ENCODE measurements around the gene MEF2A.

Gene MEF2A

DNA sequence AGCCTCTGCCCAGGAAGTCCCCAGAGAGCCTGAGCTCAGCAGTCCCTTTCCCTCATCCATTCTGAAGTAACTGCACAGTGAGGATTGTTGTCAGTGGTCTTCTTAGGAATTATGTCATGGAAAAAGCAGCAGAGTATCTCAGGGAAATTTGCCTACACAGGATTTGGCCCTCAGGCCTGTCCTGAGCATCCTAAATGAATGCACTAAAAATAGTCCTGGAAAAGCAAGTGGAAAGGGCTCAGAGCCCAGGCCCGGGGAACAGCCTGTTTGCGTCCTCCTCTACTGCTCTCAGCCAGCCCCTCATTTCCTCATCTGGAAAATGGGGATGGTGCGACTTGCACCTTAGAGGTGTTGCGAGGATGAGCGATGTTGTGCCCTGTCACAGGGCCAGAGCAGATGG is 145.8 kb downstream of the MEF2A start:
- no peak overlapping the region for H3K4me3 ChIP-seq (ENCODE audit: insufficient read length, low read depth)
- H3K9ac ChIP-seq (ENCODE audit: insufficient read length, low read depth) = no peak overlapping the region
- peaks cover 2% of the 10 kb centered on the region for H3K4me1 ChIP-seq (ENCODE audit: insufficient read depth, insufficient read length)
- no peaks in the 10 kb centered on the region for H3K9me3 ChIP-seq (ENCODE audit: insufficient read depth, low read length)
- peaks cover 36% of the 10 kb centered on the region for H3K36me3 ChIP-seq (ENCODE audit: insufficient read depth, insufficient read length, low read length)
- no peak for TF ChIP-seq YY1 (IDR thresholded peaks at IDR 0.05; ENCODE audit: insufficient read depth, insufficient read length)
- TF ChIP-seq ZNF274 (IDR thresholded peaks at IDR 0.05; ENCODE audit: low read depth, low read length) = no peak
- TF ChIP-seq SUZ12 (IDR thresholded peaks at IDR 0.05; ENCODE audit: extremely low read depth, insufficient read depth, insufficient read length) = no peak
- H3K27me3 ChIP-seq (ENCODE audit: insufficient read depth, insufficient read length) = no peaks in the 10 kb centered on the region
- no peak for DNase-seq (ENCODE audit: low read depth, low spot score)

DNA sequence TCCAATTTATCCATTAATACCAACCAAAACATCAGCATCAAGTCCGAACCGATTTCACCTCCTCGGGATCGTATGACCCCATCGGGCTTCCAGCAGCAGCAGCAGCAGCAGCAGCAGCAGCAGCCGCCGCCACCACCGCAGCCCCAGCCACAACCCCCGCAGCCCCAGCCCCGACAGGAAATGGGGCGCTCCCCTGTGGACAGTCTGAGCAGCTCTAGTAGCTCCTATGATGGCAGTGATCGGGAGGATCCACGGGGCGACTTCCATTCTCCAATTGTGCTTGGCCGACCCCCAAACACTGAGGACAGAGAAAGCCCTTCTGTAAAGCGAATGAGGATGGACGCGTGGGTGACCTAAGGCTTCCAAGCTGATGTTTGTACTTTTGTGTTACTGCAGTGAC is 146.6 kb downstream of the MEF2A start:
- Histone ChIP-seq H3K4me3 (ENCODE audit: insufficient read length, low read depth) (no peak overlapping the region), H3K36me3 (ENCODE audit: insufficient read depth, insufficient read length, low read length) (peaks cover 39% of the 10 kb centered on the region), H3K27me3 (ENCODE audit: insufficient read depth, insufficient read length) (no peaks in the 10 kb centered on the region), H3K9me3 (ENCODE audit: insufficient read depth, low read length) (no peaks in the 10 kb centered on the region), H3K9ac (ENCODE audit: insufficient read length, low read depth) (no peak overlapping the region), H3K4me1 (ENCODE audit: insufficient read depth, insufficient read length) (peaks cover 2% of the 10 kb centered on the region)
- TF ChIP-seq ZNF274 (IDR thresholded peaks at IDR 0.05; ENCODE audit: low read depth, low read length) = no peak
- no peak for DNase-seq (ENCODE audit: low read depth, low spot score)

DNA sequence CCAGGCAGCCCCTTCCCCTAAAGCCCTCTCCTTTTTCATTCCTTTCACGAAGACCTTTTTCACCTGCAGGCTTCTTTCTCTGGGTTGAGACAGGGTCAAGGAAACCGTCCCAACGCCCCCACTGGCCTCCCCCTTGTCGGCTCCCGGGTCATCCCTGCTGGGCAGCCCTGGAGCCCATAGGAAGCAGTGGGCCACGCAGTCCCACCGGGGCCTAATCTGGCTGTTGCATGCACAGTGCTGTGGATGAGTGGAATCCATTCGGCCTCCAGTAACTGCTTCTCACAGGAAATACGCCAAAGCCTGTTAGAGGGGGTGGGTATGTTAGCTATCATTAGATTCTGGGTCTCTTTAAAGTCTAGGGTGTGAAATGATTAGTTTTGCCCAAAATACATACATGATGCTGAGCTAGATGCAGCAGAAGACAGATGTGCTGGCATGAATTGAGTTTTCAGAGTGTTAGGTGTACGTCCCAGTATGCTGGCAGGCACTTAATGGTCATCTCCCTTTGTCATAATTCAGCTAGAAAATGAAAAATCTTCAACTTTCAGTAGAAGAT is 150.8 kb downstream of the MEF2A start:
- no peak for DNase-seq (ENCODE audit: low read depth, low spot score)
- H3K4me1 ChIP-seq (ENCODE audit: insufficient read depth, insufficient read length) = no peaks in the 10 kb centered on the region
- TF ChIP-seq ZNF274 (IDR thresholded peaks at IDR 0.05; ENCODE audit: low read depth, low read length) (no peak), SUZ12 (IDR thresholded peaks at IDR 0.05; ENCODE audit: extremely low read depth, insufficient read depth, insufficient read length) (no peak), YY1 (IDR thresholded peaks at IDR 0.05; ENCODE audit: insufficient read depth, insufficient read length) (no peak)

DNA sequence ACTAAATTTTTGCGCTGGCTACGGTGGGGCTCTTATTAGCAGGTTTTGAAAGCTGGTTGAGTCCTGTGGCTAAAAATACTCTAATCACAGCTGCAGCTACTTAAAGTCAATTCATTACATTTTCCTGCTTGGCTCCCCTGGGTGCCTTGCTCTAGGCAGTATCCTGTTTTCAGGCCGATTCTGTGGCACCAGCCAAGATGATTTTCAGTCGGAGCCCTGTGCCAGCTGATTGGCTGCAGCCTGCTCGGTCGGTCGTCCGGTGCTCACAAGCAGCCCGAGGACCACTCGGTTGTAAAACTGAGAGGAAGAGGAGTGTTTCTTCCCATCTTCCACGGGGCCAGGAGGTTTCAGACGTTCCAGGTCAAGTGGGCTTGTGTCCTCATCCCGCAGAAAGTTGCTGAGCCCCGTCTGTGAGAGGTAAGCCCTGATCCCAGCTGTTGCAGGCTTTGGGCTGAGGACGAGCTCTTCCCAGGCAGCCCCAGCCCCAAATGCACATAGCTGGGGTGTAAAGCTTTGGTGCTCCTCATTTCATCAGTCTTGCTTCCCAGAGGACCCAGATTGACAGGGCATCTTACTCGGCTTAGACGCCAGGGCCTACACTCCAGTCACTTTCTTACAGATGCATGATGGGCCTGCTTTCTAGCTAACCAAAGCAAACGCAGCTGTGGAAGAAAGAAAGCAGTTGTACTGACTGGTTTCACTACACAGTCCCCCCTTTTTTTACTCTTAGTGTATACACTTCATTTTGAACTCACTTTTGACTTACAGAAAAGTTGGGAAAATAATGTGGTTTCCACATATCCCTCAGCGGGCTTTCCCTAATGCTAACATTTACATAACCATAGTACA is 151.6 kb downstream of the MEF2A start:
- peaks cover 15% of the 10 kb centered on the region for H3K36me3 ChIP-seq (ENCODE audit: insufficient read depth, insufficient read length, low read length)

More for the DNA sequence above, 150.8 kb downstream of the MEF2A start:
- no peaks in the 10 kb centered on the region for H3K9me3 ChIP-seq (ENCODE audit: insufficient read depth, low read length)
- no peak overlapping the region for H3K4me3 ChIP-seq (ENCODE audit: insufficient read length, low read depth)
- no peak overlapping the region for H3K9ac ChIP-seq (ENCODE audit: insufficient read length, low read depth)
- H3K27me3 ChIP-seq (ENCODE audit: insufficient read depth, insufficient read length) = no peaks in the 10 kb centered on the region
- peaks cover 22% of the 10 kb centered on the region for H3K36me3 ChIP-seq (ENCODE audit: insufficient read depth, insufficient read length, low read length)

DNA sequence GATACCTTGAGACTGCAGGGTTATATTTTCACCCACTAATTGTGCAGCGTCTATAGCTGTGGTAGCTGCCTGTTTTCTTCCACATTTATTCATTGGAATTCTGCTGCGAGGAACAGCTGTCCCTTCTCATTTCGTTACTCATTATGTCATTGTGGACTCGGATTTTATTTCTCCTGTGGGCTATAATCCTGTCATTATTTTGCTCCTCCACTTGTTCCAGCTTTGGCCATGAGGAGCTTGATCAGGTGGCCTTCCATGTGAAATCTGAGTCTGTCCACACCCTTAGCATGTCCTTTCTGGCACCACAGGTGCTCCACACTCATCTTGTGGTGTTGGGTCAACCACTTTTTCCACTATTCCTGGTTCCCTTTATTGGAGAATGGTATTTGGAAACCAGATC is 152.6 kb downstream of the MEF2A start:
- TF ChIP-seq YY1 (IDR thresholded peaks at IDR 0.05; ENCODE audit: insufficient read depth, insufficient read length) = no peak
- Histone ChIP-seq H3K9me3 (ENCODE audit: insufficient read depth, low read length) (no peaks in the 10 kb centered on the region), H3K4me3 (ENCODE audit: insufficient read length, low read depth) (no peak overlapping the region), H3K4me1 (ENCODE audit: insufficient read depth, insufficient read length) (no peaks in the 10 kb centered on the region), H3K9ac (ENCODE audit: insufficient read length, low read depth) (no peak overlapping the region), H3K27me3 (ENCODE audit: insufficient read depth, insufficient read length) (no peaks in the 10 kb centered on the region), H3K36me3 (ENCODE audit: insufficient read depth, insufficient read length, low read length) (peaks cover 5% of the 10 kb centered on the region)
- no peak for DNase-seq (ENCODE audit: low read depth, low spot score)

More for the DNA sequence above, 151.6 kb downstream of the MEF2A start:
- H3K9ac ChIP-seq (ENCODE audit: insufficient read length, low read depth) = no peak overlapping the region
- TF ChIP-seq ZNF274 (IDR thresholded peaks at IDR 0.05; ENCODE audit: low read depth, low read length) (no peak), YY1 (IDR thresholded peaks at IDR 0.05; ENCODE audit: insufficient read depth, insufficient read length) (no peak), SUZ12 (IDR thresholded peaks at IDR 0.05; ENCODE audit: extremely low read depth, insufficient read depth, insufficient read length) (no peak)
- H3K4me1 ChIP-seq (ENCODE audit: insufficient read depth, insufficient read length) = no peaks in the 10 kb centered on the region
- H3K4me3 ChIP-seq (ENCODE audit: insufficient read length, low read depth) = no peak overlapping the region
- no peaks in the 10 kb centered on the region for H3K9me3 ChIP-seq (ENCODE audit: insufficient read depth, low read length)
- DNase-seq (ENCODE audit: low read depth, low spot score) = no peak
- no peaks in the 10 kb centered on the region for H3K27me3 ChIP-seq (ENCODE audit: insufficient read depth, insufficient read length)

DNA sequence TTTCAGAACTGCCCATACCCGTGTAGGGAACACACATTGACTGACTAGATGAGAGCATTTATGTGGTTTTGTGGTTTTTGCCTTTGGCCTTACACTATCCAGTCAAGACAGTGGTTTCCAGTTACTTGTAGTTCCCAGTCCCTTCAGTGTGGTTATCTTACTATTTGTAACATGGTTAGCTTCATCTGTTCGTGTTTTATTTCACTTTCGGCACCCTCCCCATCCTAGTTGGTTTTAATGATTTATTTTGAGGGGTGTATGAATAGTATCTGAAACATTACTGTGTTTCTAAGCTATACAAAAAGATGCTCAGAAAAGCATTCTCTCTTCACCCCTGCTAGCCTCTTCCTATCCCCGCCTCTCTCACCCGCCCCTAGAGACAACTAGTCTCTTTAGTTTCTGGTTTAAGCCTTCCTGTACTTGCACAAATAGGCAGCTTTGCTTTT is 153.3 kb downstream of the MEF2A start:
- peaks cover 5% of the 10 kb centered on the region for H3K36me3 ChIP-seq (ENCODE audit: insufficient read depth, insufficient read length, low read length)
- no peaks in the 10 kb centered on the region for H3K9me3 ChIP-seq (ENCODE audit: insufficient read depth, low read length)
- TF ChIP-seq ZNF274 (IDR thresholded peaks at IDR 0.05; ENCODE audit: low read depth, low read length) = no peak
- no peak for TF ChIP-seq YY1 (IDR thresholded peaks at IDR 0.05; ENCODE audit: insufficient read depth, insufficient read length)
- TF ChIP-seq SUZ12 (IDR thresholded peaks at IDR 0.05; ENCODE audit: extremely low read depth, insufficient read depth, insufficient read length) = no peak
- no peaks in the 10 kb centered on the region for H3K4me1 ChIP-seq (ENCODE audit: insufficient read depth, insufficient read length)
- DNase-seq (ENCODE audit: low read depth, low spot score) = no peak
- H3K9ac ChIP-seq (ENCODE audit: insufficient read length, low read depth) = no peak overlapping the region
- H3K4me3 ChIP-seq (ENCODE audit: insufficient read length, low read depth) = no peak overlapping the region
- no peaks in the 10 kb centered on the region for H3K27me3 ChIP-seq (ENCODE audit: insufficient read depth, insufficient read length)

DNA sequence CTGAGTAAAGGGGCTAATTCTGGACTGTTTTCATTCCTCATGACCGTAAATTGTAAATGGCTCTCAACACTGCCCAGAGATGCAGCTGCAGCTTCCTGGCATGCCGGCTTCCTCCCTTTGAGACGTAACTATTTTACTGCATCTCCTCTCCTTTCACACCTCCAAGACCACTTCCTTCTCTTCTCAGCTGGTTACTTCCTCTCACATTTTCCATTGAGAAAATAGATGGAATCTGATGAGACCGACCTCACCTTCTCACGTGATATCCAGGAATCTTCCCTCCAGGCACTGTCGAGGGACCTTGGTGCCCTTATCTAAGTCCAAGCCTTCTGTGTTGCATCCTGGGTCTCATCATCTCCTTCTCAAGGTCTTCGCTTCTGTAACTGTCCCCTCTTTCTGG is 154.7 kb downstream of the MEF2A start:
- no peak for DNase-seq (ENCODE audit: low read depth, low spot score)
- peaks cover 5% of the 10 kb centered on the region for H3K36me3 ChIP-seq (ENCODE audit: insufficient read depth, insufficient read length, low read length)
- no peak overlapping the region for H3K9ac ChIP-seq (ENCODE audit: insufficient read length, low read depth)
- H3K27me3 ChIP-seq (ENCODE audit: insufficient read depth, insufficient read length) = no peaks in the 10 kb centered on the region
- no peaks in the 10 kb centered on the region for H3K4me1 ChIP-seq (ENCODE audit: insufficient read depth, insufficient read length)
- peaks cover 10% of the 10 kb centered on the region; the same call in 1 of the 2 replicates for H3K9me3 ChIP-seq (ENCODE audit: insufficient read depth, low read length)
- no peak for TF ChIP-seq SUZ12 (IDR thresholded peaks at IDR 0.05; ENCODE audit: extremely low read depth, insufficient read depth, insufficient read length)
- TF ChIP-seq YY1 (IDR thresholded peaks at IDR 0.05; ENCODE audit: insufficient read depth, insufficient read length) = no peak
- TF ChIP-seq ZNF274 (IDR thresholded peaks at IDR 0.05; ENCODE audit: low read depth, low read length) = no peak
- no peak overlapping the region for H3K4me3 ChIP-seq (ENCODE audit: insufficient read length, low read depth)

Data from NT2/D1 (cell line).